GM20000 (cell line): ENCODE measurements around the gene PCDHB13.
"Not testable (repeated sequence)": the region's sequence is repeated elsewhere in the genome, so short reads cannot be mapped to it uniquely, and the experiment has no call there.

Experiments used
- DNase-seq: peaks from one replicate; pipeline ENCODE4 v3.0.0; 2012; ENCODE audit warnings: low spot score
- CTCF ChIP-seq: IDR thresholded peaks from 2 replicates; pipeline ENCODE4 v1.5.1; 2012; ENCODE audit warnings: mild to moderate bottlenecking, control low read depth; ENCODE audit errors: extremely low read depth, missing control alignments

PCDHB13 gene

DNA sequence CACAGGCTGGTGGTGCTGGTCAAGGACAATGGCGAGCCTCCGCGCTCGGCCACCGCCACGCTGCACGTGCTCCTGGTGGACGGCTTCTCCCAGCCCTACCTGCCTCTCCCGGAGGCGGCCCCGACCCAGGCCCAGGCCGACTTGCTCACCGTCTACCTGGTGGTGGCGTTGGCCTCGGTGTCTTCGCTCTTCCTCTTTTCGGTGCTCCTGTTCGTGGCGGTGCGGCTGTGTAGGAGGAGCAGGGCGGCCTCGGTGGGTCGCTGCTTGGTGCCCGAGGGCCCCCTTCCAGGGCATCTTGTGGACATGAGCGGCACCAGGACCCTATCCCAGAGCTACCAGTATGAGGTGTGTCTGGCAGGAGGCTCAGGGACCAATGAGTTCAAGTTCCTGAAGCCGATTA lies 2.3 kb downstream of the PCDHB13 start:
- not testable (repeated sequence) for DNase-seq

- TF ChIP-seq CTCF, result no peak
- DNase-seq, result no peak
These were observed 9.5 kb downstream of the PCDHB13 start, which contains the start of gene PCDHB14 for GRCh38 chr5:141223112-141223783. Gene PCDHB14 (plus strand): TSS chr5:141223343. CDS start chr5:141223506, 163 bp downstream.

DNA sequence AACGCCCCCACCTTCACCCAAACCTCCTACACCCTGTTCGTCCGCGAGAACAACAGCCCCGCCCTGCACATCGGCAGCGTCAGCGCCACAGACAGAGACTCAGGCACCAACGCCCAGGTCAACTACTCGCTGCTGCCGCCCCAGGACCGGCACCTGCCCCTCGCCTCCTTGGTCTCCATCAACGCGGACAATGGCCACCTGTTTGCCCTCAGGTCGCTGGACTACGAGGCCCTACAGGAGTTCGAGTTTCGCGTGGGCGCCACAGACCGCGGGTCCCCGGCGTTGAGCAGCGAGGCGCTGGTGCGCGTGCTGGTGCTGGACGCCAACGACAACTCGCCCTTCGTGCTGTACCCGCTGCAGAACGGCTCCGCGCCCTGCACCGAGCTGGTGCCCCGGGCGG lies 11.1 kb downstream of the PCDHB13 start:
- DNase-seq, result not testable (repeated sequence)

GRCh38 chr5:141225421-141225820 lies 11.7 kb downstream of the PCDHB13 start:
- not testable (repeated sequence) for DNase-seq

- no peak for DNase-seq
- TF ChIP-seq CTCF, result no peak
These were observed 20.5 kb downstream of the PCDHB13 start for GRCh38 chr5:141234109-141234667.

DNA sequence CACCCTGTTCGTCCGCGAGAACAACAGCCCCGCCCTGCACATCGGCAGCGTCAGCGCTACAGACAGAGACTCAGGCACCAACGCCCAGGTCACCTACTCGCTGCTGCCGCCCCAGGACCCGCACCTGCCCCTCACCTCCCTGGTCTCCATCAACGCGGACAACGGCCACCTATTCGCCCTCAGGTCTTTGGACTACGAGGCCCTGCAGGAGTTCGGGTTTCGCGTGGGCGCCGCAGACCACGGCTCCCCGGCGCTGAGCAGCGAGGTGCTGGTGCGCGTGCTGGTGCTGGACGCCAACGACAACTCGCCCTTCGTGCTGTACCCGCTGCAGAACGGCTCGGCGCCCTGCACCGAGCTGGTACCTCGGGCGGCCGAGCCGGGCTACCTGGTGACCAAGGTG lies 22.2 kb downstream of the PCDHB13 start:
- DNase-seq, result not testable (repeated sequence)

DNA sequence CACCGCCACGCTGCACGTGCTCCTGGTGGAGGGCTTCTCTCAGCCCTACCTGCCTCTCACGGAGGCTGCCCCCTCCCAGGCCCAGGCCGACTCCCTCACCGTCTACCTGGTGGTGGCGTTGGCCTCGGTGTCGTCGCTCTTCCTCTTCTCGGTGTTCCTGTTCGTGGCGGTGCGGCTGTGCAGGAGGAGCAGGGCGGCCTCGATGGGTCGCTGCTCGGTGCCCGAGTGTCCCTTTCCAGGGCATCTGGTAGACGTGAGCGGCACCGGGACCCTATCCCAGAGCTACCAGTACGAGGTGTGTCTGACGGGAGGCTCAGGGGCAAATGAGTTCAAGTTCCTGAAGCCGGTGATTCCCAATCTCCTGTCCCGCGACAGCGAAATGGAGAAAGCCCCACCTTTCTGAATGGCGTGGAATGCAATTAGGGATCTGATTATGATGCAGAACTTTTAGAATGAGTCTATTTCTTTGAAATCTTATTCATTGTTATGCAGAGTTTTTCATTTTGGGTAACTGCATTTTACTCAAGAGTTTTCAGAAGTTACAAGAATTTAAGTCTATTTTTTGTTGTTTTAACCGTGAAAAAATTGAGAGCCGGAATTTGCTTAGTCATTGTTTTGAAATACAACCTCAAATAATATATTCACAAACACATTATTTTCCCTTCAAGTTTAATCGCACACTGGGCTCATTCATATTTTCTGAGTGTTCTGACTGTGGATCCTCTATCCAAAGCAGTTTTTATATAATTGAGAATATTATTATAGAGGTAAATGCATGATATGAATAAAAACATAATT lies 23.0 kb downstream of the PCDHB13 start:
- no peak for TF ChIP-seq CTCF
- DNase-seq, result no peak

DNA sequence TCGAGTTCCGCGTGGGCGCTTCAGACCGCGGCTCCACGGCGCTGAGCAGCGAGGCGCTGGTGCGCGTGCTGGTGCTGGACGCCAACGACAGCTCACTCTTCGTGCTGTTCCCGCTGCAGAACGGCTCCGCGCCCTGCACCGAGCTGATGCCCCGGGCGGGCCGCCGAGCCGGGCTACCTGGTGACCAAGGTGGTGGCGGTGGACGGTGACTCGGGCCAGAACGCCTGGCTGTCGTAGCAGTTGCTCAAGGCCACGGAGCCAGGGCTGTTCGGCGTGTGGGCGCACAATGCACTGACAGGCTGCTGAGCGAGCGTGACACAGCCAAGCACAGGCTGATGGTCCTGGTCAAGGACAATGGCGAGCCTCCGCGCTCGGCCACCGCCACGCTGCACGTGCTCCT lies 27.8 kb downstream of the PCDHB13 start:
- TF ChIP-seq CTCF, result no peak
- DNase-seq, result no peak

- no peak for TF ChIP-seq CTCF
- DNase-seq, result no peak
These were observed 31.6 kb downstream of the PCDHB13 start, which contains the start of gene PCDHB15 for GRCh38 chr5:141245250-141245717. Gene PCDHB15 (plus strand): TSS chr5:141245395. CDS start chr5:141245579, 184 bp downstream.

DNA sequence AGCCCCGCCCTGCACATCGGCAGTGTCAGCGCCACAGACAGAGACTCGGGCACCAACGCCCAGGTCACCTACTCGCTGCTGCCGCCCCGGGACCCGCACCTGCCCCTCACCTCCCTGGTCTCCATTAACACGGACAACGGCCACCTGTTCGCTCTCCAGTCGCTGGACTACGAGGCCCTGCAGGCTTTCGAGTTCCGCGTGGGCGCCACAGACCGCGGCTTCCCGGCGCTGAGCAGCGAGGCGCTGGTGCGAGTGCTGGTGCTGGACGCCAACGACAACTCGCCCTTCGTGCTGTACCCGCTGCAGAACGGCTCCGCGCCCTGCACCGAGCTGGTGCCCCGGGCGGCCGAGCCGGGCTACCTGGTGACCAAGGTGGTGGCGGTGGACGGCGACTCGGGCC lies 33.3 kb downstream of the PCDHB13 start:
- not testable (repeated sequence) for DNase-seq

GRCh38 chr5:141247434-141247833 lies 33.7 kb downstream of the PCDHB13 start:
- not testable (repeated sequence) for DNase-seq
